GM06990 (cell line): Measurements from ENCODE around the gene BICC1.

ENCODE experiments used
- DNase-seq: peaks from one replicate; pipeline ENCODE4 v3.0.0-alpha.2; 2011; ENCODE audit not compliant: insufficient read length; ENCODE audit errors: extremely low read depth
- H3K27me3 ChIP-seq: replicated peaks from 2 replicates; pipeline ENCODE4 v1.6.0; 2011; ENCODE audit warnings: low read length; ENCODE audit not compliant: control insufficient read depth, insufficient read depth
- H3K36me3 ChIP-seq: 2 replicates; pipeline ENCODE4 v1.5.1; 2011; ENCODE audit warnings: low read length; ENCODE audit not compliant: control insufficient read depth, insufficient read depth
- H3K4me3 ChIP-seq: replicated peaks from 2 replicates; pipeline ENCODE4 v1.5.1; 2011; ENCODE audit warnings: low read depth, mild to moderate bottlenecking, control low read depth, low read length
- CTCF ChIP-seq: IDR thresholded peaks from 2 replicates; pipeline ENCODE4 v1.5.1; 2011; ENCODE audit warnings: low read length, control low read depth, mild to moderate bottlenecking, inconsistent platforms; ENCODE audit not compliant: insufficient read depth, poor library complexity, severe bottlenecking

BICC1 gene

GRCh38 chr10:58846856-58847255 is 334.2 kb downstream of the BICC1 start:
- DNase-seq, result no peak
- Histone ChIP-seq H3K36me3 (no peaks in the 10 kb centered on the region), H3K4me3 (no peak overlapping the region), H3K27me3 (no peaks in the 10 kb centered on the region)
- no peak for TF ChIP-seq CTCF

GRCh38 chr10:58851606-58852005 is 338.9 kb downstream of the BICC1 start:
- DNase-seq, result no peak
- no peak for TF ChIP-seq CTCF
- 0 out of 2 replicates have a peak, but pooled peaks cover 2% of the 10 kb centered on the region for H3K27me3 ChIP-seq
- H3K4me3 ChIP-seq, result no peak overlapping the region
- no peaks in the 10 kb centered on the region for H3K36me3 ChIP-seq

- Histone ChIP-seq H3K36me3 (no peaks in the 10 kb centered on the region), H3K4me3 (no peak overlapping the region), H3K27me3 (0 out of 2 replicates have a peak, but pooled peaks cover 2% of the 10 kb centered on the region)
- TF ChIP-seq CTCF, result no peak
- no peak for DNase-seq
Observed at GRCh38 chr10:58853668-58854067, 341.0 kb downstream of the BICC1 start.

GRCh38 chr10:58854811-58855210 is 342.1 kb downstream of the BICC1 start:
- no peak for DNase-seq
- no peak for TF ChIP-seq CTCF
- Histone ChIP-seq H3K27me3 (0 out of 2 replicates have a peak, but pooled peaks cover 2% of the 10 kb centered on the region), H3K36me3 (no peaks in the 10 kb centered on the region), H3K4me3 (no peak overlapping the region)

GRCh38 chr10:58856508-58857240 is 344.0 kb downstream of the BICC1 start:
- Histone ChIP-seq H3K27me3 (0 out of 2 replicates have a peak, but pooled peaks cover 2% of the 10 kb centered on the region), H3K4me3 (no peak overlapping the region), H3K36me3 (no peaks in the 10 kb centered on the region)
- TF ChIP-seq CTCF, result no peak
- DNase-seq, result no peak
